ENCODE measurements around the gene ATF4. TPM values are rescaled to one million over a fixed set of nuclear protein-coding genes. Genes with fewer than 3 reads are reported as not detected.

ATF4 gene
- total and polyA plus RNA-seq, 2 of the 13 experiments (the other 11 are each of a cell fraction or from before 2014, with no cell fraction given) = 486 to 1,297 TPM

DNA sequence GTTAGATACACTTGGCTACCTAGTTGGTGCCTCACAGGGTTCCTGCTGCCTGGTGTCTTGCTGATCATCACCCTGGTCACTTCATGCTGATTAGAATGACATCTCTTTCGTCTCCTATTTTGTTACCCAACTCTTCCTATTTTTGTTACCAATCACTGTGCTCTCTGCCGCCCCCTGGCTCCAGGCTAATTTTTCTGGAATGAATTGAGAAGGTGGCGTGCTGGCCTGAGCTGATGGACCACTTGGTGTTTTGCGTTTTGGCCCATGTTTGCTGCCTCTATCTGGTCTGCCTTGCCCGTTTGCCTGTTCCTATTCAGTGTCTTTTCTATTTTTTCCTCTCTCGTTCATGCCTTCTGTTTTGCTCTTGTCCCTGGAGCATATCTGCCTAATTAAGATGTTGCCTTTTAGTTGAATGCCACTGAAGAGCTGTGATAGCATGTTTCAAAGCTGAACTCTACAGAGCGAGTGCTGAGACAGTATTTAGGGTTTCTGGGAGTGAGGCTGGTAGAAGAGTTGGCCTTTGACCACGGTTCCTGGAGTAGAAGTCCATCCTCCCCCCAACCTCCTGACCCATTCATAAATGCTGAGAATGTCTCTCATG lies 5.9 kb upstream of the ATF4 start (continued):
- TF ChIP-seq KDM2A (CRISPR knock-in tag; IDR thresholded peaks at IDR 0.05; ENCODE audit: borderline replicate concordance, low read depth) (no peak), SALL1 (CRISPR knock-in tag; IDR thresholded peaks at IDR 0.05) (no peak), ATF3 (CRISPR knock-in tag; IDR thresholded peaks at IDR 0.05) (no peak), MXD3 (CRISPR knock-in tag; IDR thresholded peaks at IDR 0.05) (no peak), SRSF4 (IDR thresholded peaks at IDR 0.05; ENCODE audit: low read depth, low read length, poor library complexity, severe bottlenecking) (no peak), NCOA5 (CRISPR knock-in tag; IDR thresholded peaks at IDR 0.05) (no peak), TEAD3 (CRISPR knock-in tag; optimal IDR thresholded peaks at IDR 0.05; ENCODE audit: borderline replicate concordance) (peak; percentile 8), ZNF512 (CRISPR knock-in tag; IDR thresholded peaks at IDR 0.05) (no peak), NR2F6 (IDR thresholded peaks at IDR 0.05) (no peak), NR2F6 (CRISPR knock-in tag; IDR thresholded peaks at IDR 0.05) (no peak), ZNF713 (CRISPR knock-in tag; IDR thresholded peaks at IDR 0.05) (no peak), NPAS2 (CRISPR knock-in tag; IDR thresholded peaks at IDR 0.05; ENCODE audit: borderline replicate concordance) (no peak)
- TF ChIP-seq, protein P1, sequence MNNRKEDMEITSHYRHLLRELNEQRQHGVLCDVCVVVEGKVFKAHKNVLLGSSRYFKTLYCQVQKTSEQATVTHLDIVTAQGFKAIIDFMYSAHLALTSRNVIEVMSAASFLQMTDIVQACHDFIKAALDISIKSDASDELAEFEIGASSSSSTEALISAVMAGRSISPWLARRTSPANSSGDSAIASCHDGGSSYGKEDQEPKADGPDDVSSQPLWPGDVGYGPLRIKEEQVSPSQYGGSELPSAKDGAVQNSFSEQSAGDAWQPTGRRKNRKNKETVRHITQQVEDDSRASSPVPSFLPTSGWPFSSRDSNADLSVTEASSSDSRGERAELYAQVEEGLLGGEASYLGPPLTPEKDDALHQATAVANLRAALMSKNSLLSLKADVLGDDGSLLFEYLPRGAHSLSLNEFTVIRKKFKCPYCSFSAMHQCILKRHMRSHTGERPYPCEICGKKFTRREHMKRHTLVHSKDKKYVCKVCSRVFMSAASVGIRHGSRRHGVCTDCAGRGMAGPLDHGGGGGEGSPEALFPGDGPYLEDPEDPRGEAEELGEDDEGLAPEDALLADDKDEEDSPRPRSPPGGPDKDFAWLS (CRISPR knock-in tag; IDR thresholded peaks at IDR 0.05; ENCODE audit: borderline replicate concordance) = no peak

All from HepG2 (cell line).